Adrenal gland (tissue), 5 donors: ENCODE data around the gene NBDY.

Source experiments
- CTCF ChIP-seq, 6 experiments: fragments of 450-650 bp in 4 of 6; fragments of 200-600 bp in 2 of 6; sonication (generic) in 1 of 6; IDR thresholded peaks; 1 replicate in 5 of 6; 2 replicates in 1 of 6; pipeline versions ENCODE4 v1.5.1 to v1.8.0; 2016 to 2021; ENCODE audit warnings: antibody characterized with exemption in 6 of 6, mild to moderate bottlenecking in 2 of 6, moderate library complexity in 1 of 6
- POLR2A ChIP-seq, 2 donors: fragments of 450-650 bp; IDR thresholded peaks; one replicate each; pipeline ENCODE4 v1.6.1; 2017; ENCODE audit warnings: antibody characterized with exemption in 2 of 2, mild to moderate bottlenecking in 2 of 2, moderate library complexity in 1 of 2
- donor health status: DM: no; HTN: no; CAD: no.

GRCh38 chrX:56765811-56766553 lies 36.9 kb downstream of the NBDY start:
- no peak for TF ChIP-seq CTCF (IDR thresholded peaks at IDR 0.05)
- no peak for TF ChIP-seq POLR2A (IDR thresholded peaks at IDR 0.05)
